IPS-NIHi7 (cell line): ENCODE data around the gene L3MBTL3.

Experiments used
- DNase-seq: peaks from one replicate; pipeline ENCODE4 v3.0.0; 2012; ENCODE audit warnings: mixed read lengths; ENCODE audit errors: extremely low spot score

Gene L3MBTL3

DNA sequence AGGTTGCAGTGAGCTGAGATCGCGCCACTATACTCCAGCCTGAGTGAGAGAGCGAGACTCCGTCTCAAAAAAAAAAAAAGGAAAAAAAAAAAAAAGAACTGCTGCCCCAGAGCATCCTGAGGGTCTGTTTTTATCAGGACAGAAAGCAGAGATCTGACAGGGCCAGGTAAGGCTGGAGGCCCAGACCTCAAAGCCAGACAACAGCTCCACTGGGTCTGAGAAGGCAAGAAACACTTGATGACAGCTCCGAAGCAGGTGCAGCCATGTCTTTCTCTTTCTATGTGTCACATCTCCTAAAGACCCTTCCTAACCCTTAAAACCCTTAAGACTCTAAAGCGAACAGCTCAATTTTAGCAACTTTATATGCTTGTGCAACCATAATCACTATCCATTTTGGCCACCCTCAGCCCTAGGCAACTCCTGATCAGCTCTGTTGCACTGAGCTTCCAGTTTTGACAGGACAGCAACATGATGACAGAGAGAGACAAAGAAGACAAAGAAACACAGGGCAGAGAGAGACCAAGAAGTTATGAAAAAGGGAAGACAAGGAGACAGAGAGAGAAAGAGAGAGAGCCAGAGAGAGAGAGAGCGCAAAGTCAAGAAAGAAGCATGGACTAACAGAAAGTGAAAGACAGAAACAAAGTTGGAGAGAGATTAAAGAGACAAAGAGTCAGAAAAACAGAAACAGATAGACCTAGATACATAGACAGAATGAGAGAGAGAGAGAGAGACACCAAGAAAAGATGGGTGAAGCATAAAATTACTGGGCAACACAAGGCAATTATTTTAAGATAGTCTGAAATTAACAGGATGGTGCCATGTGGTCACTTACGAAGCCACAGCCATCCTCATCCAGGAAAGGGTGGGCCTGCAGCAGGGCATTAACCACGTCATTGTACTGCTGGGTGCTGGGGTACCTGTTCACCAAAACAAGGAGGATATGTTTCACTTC lies 165.2 kb downstream of the L3MBTL3 start:
- DNase-seq, result no peak

GRCh38 chr6:130185658-130186057 lies 167.3 kb downstream of the L3MBTL3 start:
- DNase-seq, result no peak

DNA sequence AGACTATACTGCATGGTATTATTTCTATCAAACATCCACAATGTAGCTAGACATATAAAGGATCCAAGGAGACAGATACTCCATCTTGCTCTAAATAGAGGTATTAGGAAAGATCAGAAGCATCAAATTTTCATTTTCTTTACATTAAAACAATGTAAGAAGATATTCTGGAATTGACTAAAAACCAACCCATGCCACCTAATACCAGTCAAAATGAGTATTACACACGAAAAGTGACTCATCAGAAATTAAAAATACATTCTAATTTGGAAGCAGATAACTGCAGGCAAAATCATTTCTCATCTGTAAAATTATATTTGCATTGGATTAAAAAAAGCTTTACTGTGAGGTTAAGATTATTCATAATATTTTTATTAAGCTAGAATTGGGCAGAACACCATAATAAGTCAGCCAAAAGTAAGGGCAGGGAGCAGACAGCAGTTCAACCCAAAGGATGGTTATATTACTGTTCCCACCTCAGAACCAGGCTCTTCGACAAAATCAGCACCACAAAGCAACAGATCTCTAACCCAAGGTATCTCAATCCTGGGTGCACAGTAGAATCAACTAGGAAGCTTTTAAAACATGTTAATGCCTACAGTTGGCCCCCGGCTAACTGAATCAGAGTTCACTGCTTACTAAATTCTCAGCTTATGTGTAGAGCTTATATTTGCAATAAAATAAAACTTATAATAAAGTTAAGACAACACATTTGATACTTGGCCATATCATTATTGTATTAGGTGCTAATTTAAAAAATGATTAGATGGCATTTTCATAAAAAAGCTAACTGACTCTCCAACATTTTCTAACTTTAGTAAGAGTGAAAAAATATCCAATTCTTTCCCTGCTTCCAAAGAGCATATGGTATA lies 169.2 kb downstream of the L3MBTL3 start:
- DNase-seq, result no peak

GRCh38 chr6:130188207-130188899 lies 170.0 kb downstream of the L3MBTL3 start:
- DNase-seq, result no peak

DNA sequence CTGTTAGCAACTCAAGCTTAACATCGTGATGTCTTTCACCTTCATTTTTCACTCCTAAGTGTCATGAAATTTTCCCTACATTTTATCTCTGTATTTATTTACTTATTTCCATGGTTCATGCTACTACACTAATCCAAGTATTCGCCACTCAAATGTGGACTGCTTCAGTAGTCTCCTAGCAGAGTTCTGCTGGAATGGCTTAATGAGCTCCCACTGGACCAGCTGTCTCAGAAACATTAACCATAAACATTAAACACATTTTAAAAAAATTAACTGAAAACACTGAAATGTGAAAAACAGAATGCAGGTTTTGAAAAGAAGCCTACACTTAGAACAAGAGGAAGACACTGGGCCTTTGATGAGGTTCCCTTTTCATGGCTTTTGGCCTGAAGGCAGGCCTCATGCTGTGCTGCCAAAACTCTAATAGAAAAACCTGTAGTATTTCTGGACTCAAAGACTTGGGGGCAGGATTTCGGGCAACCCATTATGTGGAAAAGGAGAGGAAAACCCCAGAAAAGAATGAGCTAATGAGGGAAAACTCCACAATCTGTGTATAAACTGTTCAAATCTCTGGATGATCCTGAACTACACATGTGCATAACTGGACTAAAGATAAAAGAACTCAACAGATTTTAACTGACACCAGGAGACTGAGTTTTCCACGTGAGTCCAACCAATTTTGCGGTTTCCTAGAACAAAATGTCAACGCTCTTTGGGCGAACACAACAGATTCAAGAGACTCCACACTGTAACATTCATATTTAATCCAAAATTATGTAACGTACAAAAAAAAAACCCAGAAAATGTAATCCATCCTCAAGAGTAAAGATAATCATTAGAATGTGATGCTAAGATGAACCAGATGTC lies 171.4 kb downstream of the L3MBTL3 start:
- no peak for DNase-seq
